HG03135 (cell line): ENCODE data around the gene WWOX.

ENCODE experiments used
- ATAC-seq: cut with Tn5 transposase; IDR thresholded peaks from one replicate; pipeline ENCODE4 v1.9.1; 2021; ENCODE audit warnings: mild to moderate bottlenecking, moderate library complexity; ENCODE audit not compliant: unreplicated experiment

Gene WWOX

DNA sequence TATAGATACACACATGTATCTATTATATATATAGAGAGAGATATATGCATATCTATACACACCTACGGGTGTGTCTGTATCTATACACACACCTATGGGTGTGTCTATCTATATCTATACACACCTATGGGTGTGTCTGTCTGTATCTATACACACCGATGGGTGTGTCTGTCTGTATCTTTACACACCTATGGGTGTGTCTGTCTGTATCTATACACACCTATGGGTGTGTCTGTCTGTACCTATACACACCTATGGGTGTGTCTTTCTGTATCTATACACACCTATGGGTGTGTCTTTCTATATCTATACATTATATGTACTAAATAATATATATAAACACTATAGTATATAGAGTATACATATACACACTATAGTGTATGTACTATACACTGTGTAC is 762.6 kb downstream of the WWOX start:
- no peak for ATAC-seq

DNA sequence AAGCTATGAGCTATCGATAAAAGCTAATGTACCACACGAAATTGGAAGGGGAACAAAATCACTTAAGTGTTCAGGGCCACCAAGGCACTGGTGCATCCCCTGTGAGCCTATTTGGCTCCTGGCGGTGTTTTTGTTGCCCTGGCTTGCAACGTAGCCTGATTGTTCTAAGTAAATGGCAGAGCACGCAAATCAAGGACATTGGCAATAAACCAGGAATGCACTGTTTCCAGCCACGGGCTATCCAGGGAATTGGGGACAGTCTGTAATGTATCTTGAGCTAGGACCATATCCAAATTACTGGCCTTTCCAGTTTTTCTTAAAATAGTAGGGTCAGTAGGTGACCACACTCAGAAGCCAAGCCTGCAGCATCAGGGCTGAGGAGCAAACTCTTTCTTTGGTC is 767.1 kb downstream of the WWOX start:
- ATAC-seq, result no peak

DNA sequence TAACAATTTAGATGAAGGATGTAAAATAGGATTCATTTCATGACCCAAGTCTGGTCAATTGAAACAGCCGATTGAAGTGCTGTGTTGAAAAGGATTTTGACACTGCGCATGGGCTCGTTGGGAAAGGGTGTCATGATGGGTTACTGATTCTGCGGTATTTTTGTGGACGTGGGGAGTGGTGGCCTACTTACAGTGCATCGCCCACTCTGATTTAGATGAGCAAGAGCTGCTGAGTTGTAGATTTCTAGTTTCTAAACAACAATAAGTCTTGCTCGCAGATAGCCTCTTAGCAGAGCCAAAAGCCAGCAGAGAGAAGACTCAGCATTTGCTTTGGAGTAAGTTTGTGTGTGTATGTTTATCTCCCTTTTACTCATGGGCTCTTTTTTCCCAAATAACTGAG is 770.0 kb downstream of the WWOX start:
- ATAC-seq, result no peak

DNA sequence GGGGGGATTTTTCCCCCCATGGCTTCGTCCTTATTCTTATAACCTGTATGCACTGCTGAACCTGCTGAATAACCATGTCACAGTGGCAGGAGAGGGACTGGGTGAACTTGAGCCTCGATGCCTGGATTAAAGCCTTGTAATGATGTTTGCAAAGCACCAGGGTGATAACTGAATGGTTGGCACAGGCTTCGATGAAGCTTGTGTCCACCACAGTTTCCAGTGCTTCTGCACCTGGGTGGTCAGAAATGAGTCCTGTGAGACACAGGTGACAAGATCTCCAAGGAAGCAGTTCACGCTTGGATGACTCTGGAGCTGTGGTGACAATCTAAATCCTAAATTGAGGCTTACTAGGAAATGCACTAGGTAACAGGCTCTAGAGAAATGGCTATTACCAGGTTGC is 771.8 kb downstream of the WWOX start:
- ATAC-seq, result no peak

DNA sequence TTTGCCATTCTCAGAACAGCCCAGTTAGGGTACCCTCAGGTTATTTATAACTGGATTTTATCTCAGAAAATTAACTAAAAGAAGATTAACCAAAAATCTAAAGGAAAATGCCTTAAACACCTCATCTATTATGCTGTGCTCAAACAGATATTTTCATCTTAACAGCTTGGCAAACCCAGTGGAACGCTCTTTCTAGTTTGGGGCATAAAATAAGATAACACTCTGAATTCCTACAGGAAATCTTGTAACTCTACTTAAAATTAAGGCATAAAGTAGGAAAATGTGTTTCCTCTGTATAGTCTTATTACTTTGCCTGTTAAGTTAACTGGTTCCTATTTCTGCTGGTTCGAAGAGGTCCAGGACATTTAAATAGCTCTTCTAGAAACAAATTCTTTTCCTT is 777.2 kb downstream of the WWOX start:
- ATAC-seq, result no peak

DNA sequence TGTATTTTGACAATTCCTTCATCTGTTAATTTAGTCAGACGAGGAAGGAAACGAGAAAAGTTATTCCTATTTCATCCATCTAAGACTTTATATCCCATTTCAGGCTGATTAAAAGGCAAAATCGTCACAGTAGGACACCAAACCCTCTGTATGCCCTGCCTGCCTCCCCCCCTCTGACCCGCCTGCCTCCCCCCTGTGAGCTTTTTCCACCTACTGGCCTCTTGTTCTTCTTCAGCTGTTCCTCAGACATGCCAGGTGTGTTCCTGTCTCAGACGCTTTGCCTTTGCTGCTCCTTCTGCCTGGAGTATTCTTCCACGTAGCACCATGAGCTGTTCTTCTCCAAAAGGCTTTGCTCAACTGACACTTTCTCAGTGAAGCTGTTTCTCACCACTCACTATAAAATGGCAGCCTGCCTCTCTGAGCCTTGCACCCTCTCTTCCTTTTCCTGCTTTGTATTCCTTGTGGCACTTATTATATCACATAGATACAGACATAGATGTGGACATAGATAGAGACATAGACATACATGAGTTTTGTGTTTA is 777.7 kb downstream of the WWOX start:
- ATAC-seq, result no peak

DNA sequence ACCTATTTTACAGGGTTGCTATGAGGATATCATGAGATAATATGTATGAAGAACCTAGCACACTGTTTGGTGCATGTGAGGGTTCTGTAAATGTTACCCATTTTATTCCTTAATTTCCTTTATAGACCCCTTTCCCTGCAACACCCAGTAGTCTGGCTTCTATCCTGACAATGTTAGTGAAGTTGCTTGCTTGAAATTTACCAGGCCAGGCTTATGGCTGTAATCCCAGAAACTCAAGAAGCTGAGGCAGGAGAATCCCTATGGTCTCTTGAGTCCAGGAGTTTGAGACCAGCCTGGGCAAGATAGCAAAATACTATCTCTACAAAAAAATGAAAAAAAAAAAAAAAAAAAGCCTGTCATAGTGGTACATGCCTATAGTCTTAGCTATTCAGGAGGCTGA is 779.1 kb downstream of the WWOX start:
- no peak for ATAC-seq

DNA sequence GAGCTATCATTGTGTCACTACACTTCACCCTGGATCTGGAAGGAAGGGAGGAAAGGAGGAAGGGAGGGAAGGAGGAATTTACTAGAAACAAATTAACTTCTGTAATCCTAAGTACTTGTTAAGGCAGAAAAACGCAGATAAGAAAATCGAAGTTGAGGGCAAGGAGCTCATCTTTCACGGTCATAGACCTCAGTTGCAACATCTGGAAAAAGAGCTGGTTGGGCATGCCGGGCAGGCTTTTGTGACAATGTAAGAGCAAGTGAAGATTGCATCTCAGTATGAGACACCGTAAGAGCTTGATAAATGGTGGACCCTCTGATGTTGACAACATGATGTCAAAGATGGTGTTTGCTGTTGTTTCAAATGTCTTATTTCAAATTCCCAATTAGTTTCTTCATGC is 779.6 kb downstream of the WWOX start:
- ATAC-seq, result no peak

DNA sequence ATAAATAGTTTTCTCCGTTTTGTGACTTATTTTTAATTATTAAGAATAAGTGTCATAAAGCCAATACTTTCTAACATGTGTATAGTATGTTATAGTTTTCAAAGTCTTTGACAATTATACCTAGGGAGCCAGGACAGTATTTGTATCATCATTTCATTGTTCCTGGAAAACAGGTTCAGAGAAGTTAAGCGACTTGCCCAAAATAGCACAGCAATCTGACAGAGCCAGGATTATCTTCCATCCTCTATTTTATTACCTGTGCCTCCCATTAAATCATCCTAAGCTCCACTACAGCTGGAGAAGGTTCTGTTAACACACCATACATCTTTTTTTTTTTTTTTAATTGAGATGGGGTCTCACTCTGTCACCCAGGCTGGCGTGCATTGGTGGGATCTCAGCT is 782.7 kb downstream of the WWOX start:
- ATAC-seq, result no peak

DNA sequence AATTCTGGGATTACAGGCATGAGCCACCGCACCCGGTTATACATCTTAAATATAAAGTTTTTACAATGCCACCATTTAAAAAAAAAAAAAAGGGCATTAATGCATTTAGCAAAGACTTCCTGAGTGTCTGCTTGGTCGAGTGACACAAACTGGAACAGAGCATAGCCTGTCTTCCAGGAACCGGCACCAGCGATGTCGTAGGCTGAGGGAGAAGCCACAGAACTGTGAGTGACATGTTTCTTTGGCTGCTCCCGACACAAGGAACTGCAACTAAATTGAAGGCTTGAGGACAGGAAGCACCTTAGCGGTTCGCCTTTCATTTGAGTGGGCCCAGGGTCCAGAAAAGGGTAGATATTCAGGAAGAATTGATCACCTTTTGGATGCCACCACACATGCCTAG is 783.3 kb downstream of the WWOX start:
- ATAC-seq, result no peak

DNA sequence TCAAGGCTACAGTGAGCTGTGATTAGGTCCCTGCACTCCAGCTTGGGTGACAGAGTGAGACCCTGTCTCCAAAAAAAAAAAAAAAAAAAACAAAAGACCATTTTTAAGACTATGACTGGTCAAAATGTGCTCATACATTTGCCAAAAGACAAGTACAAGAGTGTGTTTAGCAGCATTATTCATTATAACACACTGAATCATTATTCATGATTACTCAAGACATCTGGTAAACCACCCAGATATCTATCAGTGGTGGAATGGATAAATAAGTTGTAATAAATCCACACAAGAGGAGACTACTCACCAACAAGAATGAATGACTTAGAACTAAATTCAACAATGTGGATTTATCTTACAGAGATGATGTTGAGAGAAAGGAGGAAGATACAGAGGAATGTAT is 784.8 kb downstream of the WWOX start:
- no peak for ATAC-seq

DNA sequence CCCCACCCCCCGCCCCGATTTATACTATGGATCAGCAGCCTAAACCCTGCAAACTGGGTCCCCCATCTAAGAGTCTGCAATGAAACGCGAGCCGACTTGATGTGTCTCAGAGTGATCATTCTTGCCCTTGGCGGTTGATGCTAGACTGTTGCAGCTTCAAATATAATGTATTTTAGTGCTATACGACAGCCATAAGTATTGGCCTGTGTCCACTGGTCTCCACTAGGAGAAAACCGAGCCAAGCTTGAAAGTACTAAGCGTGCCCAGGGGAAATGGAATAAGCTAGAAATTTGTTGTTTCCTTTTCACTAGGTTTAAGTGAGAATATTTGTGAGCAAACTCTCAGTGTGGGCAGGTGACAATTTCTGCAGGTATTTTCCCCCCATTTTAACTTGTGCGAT is 789.9 kb downstream of the WWOX start:
- ATAC-seq, result no peak

DNA sequence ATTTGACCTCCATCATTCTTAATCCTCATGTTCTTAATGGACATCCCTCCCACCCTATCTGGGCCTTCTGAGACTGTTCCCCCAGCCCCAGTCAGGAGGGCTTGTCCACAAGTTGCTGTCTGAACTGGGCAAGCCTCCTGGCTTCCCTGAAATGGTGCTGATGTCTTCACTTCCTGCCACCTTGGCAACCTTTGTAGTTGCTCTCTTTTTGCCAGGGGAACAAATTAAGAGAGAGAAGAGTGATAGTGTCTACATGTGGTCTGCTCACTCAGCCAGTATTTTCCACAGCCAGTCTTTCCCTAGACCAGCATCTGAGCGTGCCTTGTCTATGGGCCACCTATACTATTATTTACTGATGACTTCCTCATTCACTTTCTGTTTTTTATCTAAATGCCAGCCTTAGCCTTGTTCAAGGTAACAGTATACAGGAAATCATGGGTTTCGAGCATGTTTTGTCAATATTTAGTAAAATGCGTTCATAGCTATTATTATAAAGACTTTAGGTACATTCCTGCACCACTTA is 791.0 kb downstream of the WWOX start:
- no peak for ATAC-seq

DNA sequence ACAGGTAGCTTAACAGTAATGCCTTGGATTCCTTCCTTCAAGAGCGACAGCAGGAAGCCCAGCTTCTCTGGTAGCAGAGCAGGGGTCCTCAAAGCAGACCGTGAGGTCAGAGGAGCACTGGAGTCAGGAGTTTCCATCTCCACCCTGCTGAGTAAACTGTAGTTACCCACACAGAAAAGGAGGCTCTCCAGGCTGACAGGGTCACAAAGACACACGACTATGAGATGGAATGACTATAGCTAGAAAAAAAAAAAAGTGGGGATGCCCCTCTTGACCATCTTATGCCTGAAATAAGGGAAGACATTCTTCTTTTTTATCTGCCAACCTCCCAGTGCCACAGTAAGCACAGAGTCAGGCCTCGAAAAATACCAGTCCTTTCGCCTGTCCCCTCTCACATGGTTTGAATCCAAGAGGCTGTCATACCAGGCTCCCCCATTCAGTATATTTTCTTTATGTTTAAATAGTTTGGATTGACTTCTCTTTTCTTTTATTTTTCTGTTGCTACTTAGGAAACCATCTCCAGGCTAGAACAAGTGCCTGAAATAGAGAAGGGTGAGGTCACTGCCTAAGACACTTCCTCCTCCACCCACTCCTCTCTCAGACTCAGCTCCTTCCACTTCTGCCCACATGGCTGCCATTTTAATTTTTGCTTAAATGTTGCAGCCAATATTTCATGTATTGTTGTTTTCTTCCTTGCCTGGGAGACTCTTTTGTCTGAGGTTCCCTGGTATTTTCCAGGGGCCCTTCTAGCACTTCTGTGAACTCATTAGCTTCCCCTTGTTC is 793.7 kb downstream of the WWOX start:
- no peak for ATAC-seq

DNA sequence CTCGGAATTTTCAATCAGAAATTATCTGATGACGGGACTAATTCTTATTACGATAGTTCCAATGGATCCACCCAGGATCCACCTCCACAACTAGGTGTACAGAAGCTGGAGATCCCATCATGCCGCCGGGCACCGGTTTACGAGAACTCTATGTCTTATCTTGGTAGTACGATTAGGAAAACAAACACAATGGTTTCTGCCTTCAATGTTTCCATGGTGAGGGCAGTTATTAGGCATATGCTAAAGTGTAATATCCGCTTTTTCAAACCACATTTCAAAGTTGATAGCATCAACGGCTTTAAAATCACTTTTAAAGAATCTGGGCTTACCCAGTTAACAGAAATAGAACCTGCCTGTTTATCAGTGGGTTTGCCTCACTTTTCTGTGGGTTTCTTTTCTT is 795.4 kb downstream of the WWOX start:
- ATAC-seq, result no peak

DNA sequence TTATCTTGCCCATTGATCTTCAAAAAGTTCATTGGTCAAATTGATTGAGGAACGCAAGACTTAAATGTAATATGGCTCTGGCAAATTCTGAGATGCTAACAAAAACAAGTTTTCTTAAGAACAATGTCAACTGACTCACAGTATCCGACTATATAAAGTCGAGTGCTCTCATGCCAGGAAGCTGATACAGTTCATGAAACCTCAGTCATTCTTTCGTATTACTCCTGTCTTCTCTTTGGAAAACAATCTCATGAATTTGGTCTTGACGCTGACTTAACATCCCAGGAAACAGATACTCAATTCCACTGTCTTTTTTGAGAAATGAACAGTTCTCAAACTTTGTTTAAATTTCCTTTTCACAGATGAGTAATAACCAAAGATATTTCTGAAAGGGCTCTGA is 796.2 kb downstream of the WWOX start:
- ATAC-seq, result no peak

DNA sequence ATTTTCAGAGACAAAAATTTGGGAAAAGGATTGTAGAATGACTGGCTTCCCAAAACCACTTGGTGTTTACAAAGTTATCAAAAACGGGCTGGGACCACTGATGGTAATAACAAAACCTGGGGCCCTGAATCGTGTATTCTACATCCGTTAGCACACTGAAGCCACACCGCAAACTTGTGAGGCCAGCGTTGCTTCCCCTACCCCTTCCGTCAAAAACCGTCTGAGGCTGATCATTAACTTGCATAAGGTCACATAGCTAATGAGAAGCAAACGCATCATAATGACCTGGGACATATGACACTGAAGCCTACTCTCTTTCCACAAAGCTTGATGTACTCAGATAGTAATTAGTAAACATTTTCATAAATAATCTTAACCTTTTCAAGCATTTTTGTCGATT is 796.8 kb downstream of the WWOX start:
- no peak for ATAC-seq

DNA sequence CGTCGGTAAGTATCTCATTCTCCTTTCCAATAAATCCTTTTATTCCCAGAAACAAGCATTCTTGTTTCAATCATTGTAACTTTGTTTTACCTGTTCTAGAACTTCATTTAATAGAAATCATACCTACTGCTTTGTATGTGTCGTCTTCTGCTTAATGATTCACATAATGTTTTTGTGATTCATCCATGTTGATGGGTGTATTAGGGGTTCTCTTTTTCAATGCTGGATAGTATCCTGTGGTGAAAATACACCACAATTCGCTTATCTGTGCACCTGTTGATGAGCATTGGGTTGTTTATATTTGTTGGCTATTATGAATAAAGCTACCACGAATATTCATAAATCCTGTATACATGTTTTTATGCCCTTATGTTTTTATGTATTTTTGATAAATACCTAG is 797.8 kb downstream of the WWOX start:
- ATAC-seq, result no peak

DNA sequence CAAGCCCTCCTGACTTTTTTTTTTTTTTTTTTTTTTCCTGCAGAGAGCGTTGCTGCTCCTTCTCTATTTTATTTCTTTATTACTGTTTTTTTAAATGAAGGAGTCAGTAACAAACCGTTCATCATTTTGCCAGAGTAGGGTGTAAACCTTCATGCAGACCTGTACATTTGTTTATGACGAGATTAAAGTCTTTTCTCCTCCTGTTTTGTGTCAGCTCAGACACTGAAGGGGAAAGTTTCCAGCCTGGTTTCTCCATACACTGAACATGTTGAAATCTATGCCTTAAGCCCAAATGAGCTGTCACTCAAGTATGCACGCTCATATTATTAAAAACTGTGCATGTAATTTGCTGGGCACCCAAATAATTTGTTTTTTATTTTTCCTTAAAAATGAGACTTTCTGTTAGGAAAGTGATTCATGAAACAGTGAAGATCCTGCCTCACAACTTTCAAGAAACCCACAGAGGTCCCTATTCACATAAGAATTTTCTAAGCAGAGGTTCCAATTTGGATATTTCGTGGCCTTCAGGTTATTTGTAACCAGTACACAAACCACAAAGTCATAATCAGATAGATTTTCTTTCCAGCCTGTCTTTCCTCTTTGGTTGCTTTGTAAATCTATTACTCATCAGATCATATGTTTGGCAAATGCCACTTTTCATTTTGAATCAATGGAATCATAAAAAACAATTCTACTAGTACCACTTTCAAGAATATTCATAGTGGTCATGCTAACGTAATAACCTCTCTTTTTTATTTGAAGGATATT is 800.8 kb downstream of the WWOX start:
- ATAC-seq, result no peak

DNA sequence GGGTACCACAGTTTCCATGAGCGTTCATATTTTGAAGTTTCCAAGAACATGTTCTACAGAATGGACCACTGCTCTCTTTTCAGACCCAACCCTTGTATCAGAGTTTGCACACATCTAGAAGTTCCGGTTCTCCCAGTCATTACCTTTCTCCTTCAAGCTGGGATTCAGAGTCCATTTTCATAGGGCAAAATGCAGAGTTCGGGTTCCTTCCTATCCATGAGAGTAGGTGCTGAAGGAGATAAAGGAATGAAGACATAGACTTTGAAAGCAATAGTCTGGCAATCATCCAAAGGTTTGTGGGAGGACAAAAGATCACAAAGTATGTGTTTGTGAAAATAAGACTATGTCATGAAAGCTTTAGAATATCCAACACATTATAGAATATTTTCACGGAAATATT is 801.5 kb downstream of the WWOX start:
- no peak for ATAC-seq

DNA sequence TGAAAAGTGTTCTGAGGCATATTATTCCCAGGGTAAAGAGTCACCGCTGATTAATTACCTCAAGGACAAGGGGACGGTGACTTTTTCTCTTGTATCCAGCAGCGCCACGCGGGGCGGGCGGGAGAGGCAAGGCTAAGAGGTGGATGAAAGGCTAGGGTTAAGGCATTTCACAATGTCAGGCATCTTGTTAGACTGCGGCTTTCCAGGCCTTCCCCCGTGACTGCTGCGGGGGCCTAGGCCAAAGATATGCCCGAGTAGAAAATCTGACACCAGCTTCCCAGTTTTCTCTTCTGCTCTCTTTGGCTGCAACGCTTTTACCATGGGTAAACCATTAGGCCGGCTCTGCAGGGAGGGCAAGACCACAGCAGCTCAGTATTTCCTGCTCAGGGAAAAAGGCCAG is 802.9 kb downstream of the WWOX start:
- ATAC-seq, result no peak

DNA sequence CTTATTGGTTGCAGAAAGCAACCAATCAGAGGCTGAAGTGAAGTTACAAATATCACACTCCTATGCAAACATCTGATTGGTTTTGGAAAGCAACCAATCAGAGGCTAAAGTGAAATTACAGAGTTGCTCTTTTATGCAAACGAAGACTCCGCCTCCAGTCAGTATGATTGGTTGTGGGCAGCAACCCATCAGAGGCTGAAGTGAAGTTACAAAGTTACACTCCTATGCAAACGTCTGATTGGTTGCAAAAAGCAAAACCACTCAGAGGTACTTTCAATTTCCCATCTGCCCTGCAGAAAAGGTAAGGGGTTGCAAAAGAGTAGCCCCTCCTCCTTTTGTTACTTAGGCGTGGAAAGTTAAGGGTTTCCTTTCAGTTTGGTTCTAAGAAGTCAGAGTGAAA is 803.8 kb downstream of the WWOX start:
- ATAC-seq, result no peak
